ENCODE measurements around the gene CELF1.

The CELF1 gene

GRCh38 chr11:47552566-47553405 lies at the start of gene CELF1:
TSS of gene CELF1 (minus strand) at chr11:47553132. CDS start at chr11:47499523, 53,609 bp downstream.
- no peak for FAIRE-seq

GRCh38 chr11:47599902-47600301 lies 47.0 kb upstream of the CELF1 start:
- no peak for FAIRE-seq

DNA sequence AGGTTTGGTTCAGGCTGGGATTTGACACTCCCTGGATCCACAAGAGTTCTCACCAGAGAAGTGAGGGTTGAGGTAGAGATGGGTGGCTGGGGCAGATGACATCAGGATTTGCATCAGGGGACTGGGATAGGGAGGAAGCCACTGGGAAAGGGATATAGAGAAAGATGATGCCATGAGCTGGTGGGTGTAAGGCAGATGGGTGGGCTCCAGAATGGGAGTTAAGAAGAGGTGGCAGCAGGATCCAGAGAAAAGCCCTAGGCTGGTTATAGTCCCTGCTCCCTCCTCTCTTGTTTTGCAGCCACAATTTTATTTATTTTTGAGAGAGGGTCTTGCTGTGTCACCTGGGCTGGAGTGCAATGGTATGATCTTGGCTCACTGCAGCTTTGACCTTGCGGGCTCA lies 43.0 kb upstream of the CELF1 start:
- no peak for FAIRE-seq

GRCh38 chr11:47595029-47595428 lies 42.1 kb upstream of the CELF1 start:
- no peak for FAIRE-seq

- FAIRE-seq: no peak
Measured at GRCh38 chr11:47593934-47594855, 41.3 kb upstream of the CELF1 start, which contains the start of gene C1QTNF4. TSS of gene C1QTNF4 (minus strand) at chr11:47594411. CDS start at chr11:47590810, 3,601 bp downstream.

GRCh38 chr11:47593492-47593933 lies 40.6 kb upstream of the CELF1 start:
- no peak for FAIRE-seq

- FAIRE-seq: no peak
Measured at GRCh38 chr11:47592970-47593369, 40.0 kb upstream of the CELF1 start.

DNA sequence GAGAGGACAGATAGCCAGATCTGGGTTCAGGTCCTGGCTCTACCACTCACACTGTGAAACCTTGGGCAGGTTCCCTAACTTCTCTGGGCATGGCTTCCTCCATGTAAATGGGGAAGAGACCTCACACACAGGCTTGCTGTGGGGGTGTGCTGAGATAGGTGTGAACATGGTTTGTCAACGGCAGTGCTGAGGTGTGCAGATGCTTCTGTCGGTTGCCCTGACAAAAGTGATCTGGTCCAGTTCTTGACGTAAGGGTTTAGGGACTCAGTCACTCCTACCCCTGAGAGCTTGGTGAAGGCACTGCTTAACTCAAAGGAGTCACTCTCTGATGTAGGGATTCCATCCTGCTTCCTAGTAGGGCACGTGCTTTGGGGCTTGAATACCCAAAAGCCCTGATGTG lies 39.3 kb upstream of the CELF1 start:
- FAIRE-seq: no peak

- FAIRE-seq: no peak
Measured at GRCh38 chr11:47591764-47592163, 38.8 kb upstream of the CELF1 start.

DNA sequence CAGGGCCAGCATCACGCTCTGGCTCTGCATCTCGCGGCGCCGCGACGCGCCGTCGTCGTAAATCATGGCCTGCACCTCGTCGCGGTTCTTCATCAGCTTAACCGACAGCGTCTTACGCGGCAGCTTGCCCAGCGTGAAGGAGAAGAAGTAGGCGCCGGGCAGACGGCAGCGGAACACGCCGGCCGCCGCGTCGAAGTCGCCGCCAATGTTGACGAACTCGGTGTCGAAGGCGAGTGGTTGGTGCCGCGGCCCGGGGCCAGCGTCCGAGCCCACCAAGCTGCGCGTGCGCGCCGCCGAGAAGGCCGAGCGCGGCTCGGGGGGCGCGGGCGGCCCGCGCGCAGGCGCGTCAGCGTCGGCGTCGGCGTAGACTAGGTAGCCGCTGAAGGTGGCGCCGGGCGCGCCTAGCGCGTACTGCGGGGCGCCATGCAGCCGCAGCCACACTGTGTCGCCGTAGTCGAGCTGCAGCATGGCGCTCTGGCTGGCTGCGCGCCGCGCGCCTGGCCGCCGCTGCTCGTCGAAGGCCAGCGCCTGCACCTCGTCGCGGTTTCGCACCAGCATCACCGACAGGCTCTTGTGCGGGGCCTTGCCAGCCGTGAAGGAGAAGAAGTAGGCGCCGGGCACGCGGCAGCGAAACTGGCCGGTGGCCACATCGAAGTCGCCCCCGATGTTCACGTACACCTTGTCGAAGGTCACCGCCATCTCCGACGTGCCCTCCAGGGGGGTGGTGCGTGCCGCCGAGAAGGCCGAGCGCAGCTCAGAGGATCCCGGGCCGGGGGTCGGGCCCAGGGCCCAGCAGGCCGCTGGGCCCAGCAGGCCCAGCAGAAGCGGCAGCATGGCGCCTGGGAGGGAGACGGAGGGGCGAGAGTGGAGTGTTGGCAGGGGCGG lies 37.3 kb upstream of the CELF1 start:
- FAIRE-seq: no peak

- FAIRE-seq: no peak
Measured at GRCh38 chr11:47589584-47589976, 36.6 kb upstream of the CELF1 start.

DNA sequence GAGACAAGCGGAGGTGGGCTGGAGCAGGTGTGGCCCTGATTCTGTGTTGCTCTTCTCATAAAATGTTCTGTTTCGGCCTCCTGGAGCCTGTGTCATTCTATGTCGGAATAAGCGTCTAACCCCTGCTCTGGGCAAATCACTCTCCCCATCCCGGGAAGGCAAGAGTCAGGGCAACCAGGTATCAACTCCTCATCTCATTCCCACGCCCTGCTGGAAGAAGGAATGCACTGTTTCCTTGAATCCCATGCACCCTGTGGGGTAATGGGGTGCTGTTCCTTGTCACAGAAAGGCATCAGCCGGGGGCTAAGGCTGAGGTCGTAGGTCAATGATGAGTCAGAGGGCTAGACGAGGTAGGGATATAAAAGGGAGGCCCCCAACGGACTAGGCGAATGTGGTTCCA lies 36.2 kb upstream of the CELF1 start:
- no peak for FAIRE-seq

DNA sequence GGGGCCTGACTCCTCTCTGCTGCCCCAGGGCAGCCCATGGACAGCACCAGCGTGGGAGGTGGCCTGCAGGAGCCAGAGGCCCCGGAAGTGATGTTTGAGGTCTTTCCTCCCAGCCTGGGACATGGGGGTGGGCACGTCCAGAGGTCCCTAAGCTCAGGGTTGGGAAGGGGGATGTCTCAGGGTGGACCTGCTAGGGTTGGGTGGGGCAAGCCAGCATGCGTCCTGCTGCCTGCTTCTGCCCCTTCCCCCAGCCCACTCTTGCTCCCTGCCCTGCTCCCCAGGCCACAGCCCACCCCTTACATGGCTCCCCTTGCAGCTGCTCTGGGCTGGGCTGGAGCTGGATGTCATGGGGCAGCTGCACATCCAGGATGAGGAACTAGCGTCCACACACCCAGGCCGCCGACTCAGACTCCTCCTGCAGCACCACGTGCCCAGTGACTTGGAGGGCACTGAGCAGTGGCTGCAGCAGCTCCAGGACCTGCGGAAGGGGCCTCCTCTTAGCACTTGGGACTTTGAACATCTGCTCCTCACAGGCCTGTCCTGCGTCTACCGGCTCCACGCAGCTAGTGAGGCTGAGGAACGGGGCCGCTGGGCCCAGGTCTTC lies 34.9 kb upstream of the CELF1 start:
- FAIRE-seq: no peak

- no peak for FAIRE-seq
Measured at GRCh38 chr11:47587039-47587716, 34.2 kb upstream of the CELF1 start.

DNA sequence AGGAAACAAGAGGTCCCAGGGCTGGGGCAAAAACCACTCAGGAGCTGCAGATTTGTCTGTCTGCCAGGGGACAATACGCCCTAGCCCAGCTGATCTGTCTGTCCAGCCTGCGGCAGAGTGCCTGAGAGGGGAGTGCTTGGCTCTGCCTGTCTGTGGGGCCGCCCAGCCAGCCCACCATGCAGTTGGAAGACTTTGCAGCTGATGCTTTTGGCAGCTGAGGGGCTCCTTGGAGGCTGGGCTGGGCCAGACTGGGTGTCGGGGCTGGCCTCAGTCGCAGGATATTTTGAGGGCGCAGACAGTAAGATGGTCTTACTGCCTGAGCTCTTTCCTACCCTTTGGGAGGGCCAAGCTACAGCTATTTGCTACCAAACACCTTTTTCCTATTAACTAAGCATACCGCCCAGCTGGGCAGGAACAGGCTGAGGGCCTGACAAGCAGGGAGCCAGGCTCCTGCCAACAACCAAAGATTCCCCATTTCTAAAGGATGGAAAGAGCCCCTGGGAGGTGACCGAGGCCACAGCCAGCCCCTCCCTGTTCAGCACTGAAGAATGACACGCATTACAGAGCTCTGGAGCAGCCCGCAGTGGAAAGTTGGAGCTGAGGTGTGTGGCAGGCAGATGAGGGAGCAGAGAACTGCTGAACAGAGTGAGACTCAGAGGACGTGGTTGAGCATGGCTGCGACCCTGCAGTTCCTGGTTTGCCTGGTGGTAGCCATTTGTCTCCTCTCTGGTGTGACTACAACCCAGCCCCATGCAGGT lies 33.3 kb upstream of the CELF1 start, which contains the start of gene FAM180B:
Gene FAM180B (plus strand): TSS at position 581 of the 758 bp plus-strand sequence. CDS start 91 bp downstream, at position 672.
- FAIRE-seq: no peak

DNA sequence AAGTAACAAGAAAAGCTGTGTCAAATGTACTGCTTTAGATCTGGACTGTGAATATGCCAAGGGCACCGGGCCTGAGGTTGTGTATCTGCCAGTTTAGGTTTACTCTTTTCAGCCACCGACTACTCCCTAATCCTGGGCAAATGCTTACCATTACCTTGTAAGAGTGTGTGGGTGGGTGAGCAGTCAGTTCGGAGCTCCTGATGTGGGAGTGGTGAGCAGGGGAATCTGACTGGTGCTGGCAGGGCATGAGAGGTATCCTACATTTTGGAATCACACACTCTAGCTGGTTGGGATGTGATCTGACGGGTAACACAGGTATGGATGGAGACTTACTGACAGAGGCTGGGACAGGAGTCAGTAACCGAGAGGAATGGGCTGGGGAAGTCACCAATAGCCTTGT lies 30.9 kb upstream of the CELF1 start:
- FAIRE-seq: no peak

- FAIRE-seq: no peak
Measured at GRCh38 chr11:47578524-47579494, 25.9 kb upstream of the CELF1 start, which contains the start of the genes KBTBD4 and NDUFS3. TSS of gene KBTBD4 (minus strand) at chr11:47578970. CDS start at chr11:47578951, 19 bp downstream. TSS of gene NDUFS3 (plus strand) at chr11:47579074. CDS start at chr11:47579092, 18 bp downstream.

- no peak for FAIRE-seq
Measured at GRCh38 chr11:47577460-47578041, 24.6 kb upstream of the CELF1 start.

- FAIRE-seq: no peak
Measured at GRCh38 chr11:47573321-47573720, 20.4 kb upstream of the CELF1 start.
